GM23338 (cell line): ENCODE data around the gene CTDSP1. TPM values are rescaled to one million over a fixed set of nuclear protein-coding genes. Genes with fewer than 3 reads are reported as not detected.

ENCODE experiments used
- ATAC-seq: fragments of 200-7000 bp; cut with Tn5 transposase; 3 replicates; pipeline ENCODE4 v1.9.1; 2020
- DNase-seq: peaks from one replicate; pipeline ENCODE4 v3.0.0-alpha.2; 2015; ENCODE audit warnings: low spot score
- H2AFZ ChIP-seq: fragments of 200-600 bp; sonication (generic); 2 replicates; pipeline ENCODE4 v1.8.0; 2016; ENCODE audit warnings: antibody characterized with exemption, mild to moderate bottlenecking, moderate library complexity
- H3F3A ChIP-seq: fragments of 200-600 bp; sonication (generic); replicated peaks from 2 replicates; pipeline ENCODE4 v1.8.0; 2017; ENCODE audit warnings: antibody characterized with exemption, mixed run types, low read depth
- H3K27ac ChIP-seq: fragments of 200-600 bp; sonication (generic); 2 replicates; pipeline ENCODE4 v1.6.1; 2016; ENCODE audit warnings: low read depth
- H3K27me3 ChIP-seq: fragments of 200-600 bp; sonication (generic); 2 replicates; pipeline ENCODE4 v1.8.0; 2016; ENCODE audit warnings: mild to moderate bottlenecking, mixed run types, moderate library complexity; ENCODE audit not compliant: insufficient read depth
- H3K36me3 ChIP-seq: fragments of 200-600 bp; sonication (generic); 2 replicates; pipeline ENCODE4 v1.8.0; 2016; ENCODE audit warnings: mild to moderate bottlenecking; ENCODE audit not compliant: insufficient read depth
- H3K4me1 ChIP-seq: fragments of 200-600 bp; sonication (generic); 2 replicates; pipeline ENCODE4 v1.8.0; 2016; ENCODE audit warnings: mild to moderate bottlenecking, moderate library complexity; ENCODE audit not compliant: insufficient read depth
- H3K4me2 ChIP-seq: fragments of 200-600 bp; sonication (generic); 2 replicates; pipeline ENCODE4 v1.7.1; 2017; ENCODE audit warnings: mixed run types
- H3K4me3 ChIP-seq: fragments of 200-600 bp; sonication (generic); 2 replicates; pipeline ENCODE4 v1.6.1; 2016; ENCODE audit warnings: mixed run types
- H3K79me2 ChIP-seq: fragments of 200-600 bp; sonication (generic); replicated peaks from 2 replicates; pipeline ENCODE4 v1.8.0; 2017; ENCODE audit warnings: mild to moderate bottlenecking; ENCODE audit not compliant: insufficient read depth
- H3K9me2 ChIP-seq: fragments of 200-600 bp; sonication (generic); 2 replicates; pipeline ENCODE4 v1.8.0; 2017; ENCODE audit not compliant: insufficient read depth
- H4K20me1 ChIP-seq: fragments of 200-600 bp; sonication (generic); replicated peaks from 2 replicates; pipeline ENCODE4 v1.8.0; 2017; ENCODE audit warnings: mild to moderate bottlenecking; ENCODE audit not compliant: insufficient read depth
- H3K27ac Mint-ChIP-seq: 2 replicates; pipeline ENCODE4 v1.8.0; 2020; ENCODE audit warnings: inconsistent platforms, mild to moderate bottlenecking, moderate library complexity, mixed read lengths
- H3K27me3 Mint-ChIP-seq: 3 replicates; pipeline ENCODE4 v1.8.0; 2022; ENCODE audit warnings: low read depth, mild to moderate bottlenecking, moderate library complexity, mixed read lengths, inconsistent platforms; ENCODE audit not compliant: insufficient read depth, poor library complexity
- H3K36me3 Mint-ChIP-seq: 3 replicates; pipeline ENCODE4 v1.8.0; 2021; ENCODE audit warnings: low read depth, mild to moderate bottlenecking, inconsistent platforms, moderate library complexity, mixed read lengths
- H3K4me1 Mint-ChIP-seq: 3 replicates; pipeline ENCODE4 v1.8.0; 2020; ENCODE audit warnings: mild to moderate bottlenecking, inconsistent platforms, mixed read lengths
- H3K4me3 Mint-ChIP-seq: 3 replicates; pipeline ENCODE4 v1.8.0; 2021; ENCODE audit warnings: moderate library complexity, mild to moderate bottlenecking, inconsistent platforms, mixed read lengths
- H3K9me3 Mint-ChIP-seq: 3 replicates; pipeline ENCODE4 v1.8.0; 2020; ENCODE audit warnings: moderate library complexity, mild to moderate bottlenecking, inconsistent platforms, mixed read lengths
- CREB1 ChIP-seq: fragments of 250-450 bp; sonication (Bioruptor Pico); IDR thresholded peaks from 2 replicates; pipeline ENCODE4 v1.5.0; 2020; ENCODE audit warnings: low read depth, mild to moderate bottlenecking, moderate library complexity
- ETS1 ChIP-seq: IDR thresholded peaks from 2 replicates; pipeline ENCODE4 v1.6.1; 2016; ENCODE audit warnings: antibody characterized with exemption
- EZH2 ChIP-seq: fragments of 200-600 bp; sonication (generic); IDR thresholded peaks from one replicate; pipeline ENCODE4 v1.8.0; 2017; ENCODE audit warnings: antibody characterized with exemption, mild to moderate bottlenecking, low read depth; ENCODE audit not compliant: unreplicated experiment
- JUNB ChIP-seq: IDR thresholded peaks from one replicate; pipeline ENCODE4 v1.6.1; 2016; ENCODE audit warnings: antibody characterized with exemption; ENCODE audit not compliant: unreplicated experiment
- ZNF114 ChIP-seq: fragments of 250-450 bp; sonication (Bioruptor Pico); IDR thresholded peaks from 2 replicates; pipeline ENCODE4 v1.5.0; 2020; ENCODE audit warnings: mild to moderate bottlenecking, moderate library complexity
- long read RNA-seq: library from polyadenylated mRNA; unstranded; transcript quantifications from one replicate; pipeline ENCODE4 v2.0.0, GENCODE V29; 2020; ENCODE audit not compliant: unreplicated experiment
- polyA plus RNA-seq: library from polyadenylated mRNA; unstranded; fragments of >200 nt; fragmentation: Nextera tagmentation; extraction: Ambion mirVana; gene quantifications from 2 replicates; pipeline ENCODE4 v1.2.1, GENCODE V29; 2016
- total RNA-seq: library from RNA; depleted of rRNA; stranded (reverse); fragments of >200 nt; shearing (Covaris generic); gene quantifications from 2 replicates; pipeline ENCODE4 v1.2.3, GENCODE V29; 2014; rRNA removed
- TF ChIP-seq, protein P1 (sequence below), 2 experiments: fragments of 200-600 bp in 1 of 2; sonication (generic) in 1 of 2; conservative IDR thresholded peaks; 2 replicates each; pipeline versions ENCODE4 v1.5.1 to v1.6.1; 2016 to 2017; ENCODE audit warnings: antibody characterized with exemption in 2 of 2, low read depth in 2 of 2, mild to moderate bottlenecking in 2 of 2, moderate library complexity in 1 of 2

CTDSP1 gene, protein sequence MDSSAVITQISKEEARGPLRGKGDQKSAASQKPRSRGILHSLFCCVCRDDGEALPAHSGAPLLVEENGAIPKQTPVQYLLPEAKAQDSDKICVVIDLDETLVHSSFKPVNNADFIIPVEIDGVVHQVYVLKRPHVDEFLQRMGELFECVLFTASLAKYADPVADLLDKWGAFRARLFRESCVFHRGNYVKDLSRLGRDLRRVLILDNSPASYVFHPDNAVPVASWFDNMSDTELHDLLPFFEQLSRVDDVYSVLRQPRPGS
- total RNA-seq (14.8 and 21.8 TPM in 2 replicates), polyA plus RNA-seq (6.7 and 6.9 TPM in 2 replicates)
- long read RNA-seq, partial matches to known transcripts = 0 of 8 reads
- long read RNA-seq, other reads (novel, unspliced or antisense) = 7 of 8 reads

GRCh38 chr2:218399391-218400166, at the start of gene CTDSP1:
Gene CTDSP1, plus strand, starts transcription at chr2:218399868. Its CDS starts 223 bp downstream, at chr2:218400091.
- Histone ChIP-seq H3K4me3 (peak within 1 kb of the TSS; percentile 84), H3K36me3 (no peaks in the 10 kb centered on the region), H3K4me1 (peaks cover 20% of the 10 kb centered on the region), H3F3A (peaks cover 3% of the 10 kb centered on the region; the same call in 1 of the 2 replicates), H3K79me2 (no peaks in the 10 kb centered on the region), H2AFZ (0 out of 2 replicates have a peak within 1 kb of the TSS, but pooled peaks have one; percentile 56), H3K27me3 (peaks cover 38% of the 10 kb centered on the region), H3K4me2 (peak within 1 kb of the TSS; percentile 82), H4K20me1 (no peaks in the 10 kb centered on the region), H3K9me2 (no peaks in the 10 kb centered on the region), H3K27ac (no peak within 1 kb of the TSS)
- TF ChIP-seq, protein P1, sequence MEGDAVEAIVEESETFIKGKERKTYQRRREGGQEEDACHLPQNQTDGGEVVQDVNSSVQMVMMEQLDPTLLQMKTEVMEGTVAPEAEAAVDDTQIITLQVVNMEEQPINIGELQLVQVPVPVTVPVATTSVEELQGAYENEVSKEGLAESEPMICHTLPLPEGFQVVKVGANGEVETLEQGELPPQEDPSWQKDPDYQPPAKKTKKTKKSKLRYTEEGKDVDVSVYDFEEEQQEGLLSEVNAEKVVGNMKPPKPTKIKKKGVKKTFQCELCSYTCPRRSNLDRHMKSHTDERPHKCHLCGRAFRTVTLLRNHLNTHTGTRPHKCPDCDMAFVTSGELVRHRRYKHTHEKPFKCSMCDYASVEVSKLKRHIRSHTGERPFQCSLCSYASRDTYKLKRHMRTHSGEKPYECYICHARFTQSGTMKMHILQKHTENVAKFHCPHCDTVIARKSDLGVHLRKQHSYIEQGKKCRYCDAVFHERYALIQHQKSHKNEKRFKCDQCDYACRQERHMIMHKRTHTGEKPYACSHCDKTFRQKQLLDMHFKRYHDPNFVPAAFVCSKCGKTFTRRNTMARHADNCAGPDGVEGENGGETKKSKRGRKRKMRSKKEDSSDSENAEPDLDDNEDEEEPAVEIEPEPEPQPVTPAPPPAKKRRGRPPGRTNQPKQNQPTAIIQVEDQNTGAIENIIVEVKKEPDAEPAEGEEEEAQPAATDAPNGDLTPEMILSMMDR (conservative IDR thresholded peaks at IDR 0.05; ENCODE audit: low read depth in 2 of 2) = 0 out of 4 replicates have a peak, but pooled peaks of 1 of the 2 experiments have one; percentile 2
- TF ChIP-seq ETS1 (no peak), EZH2 (peak; percentile 61), JUNB (peak; percentile 83)
- ATAC-seq = peak; percentile 9
- no peaks in the 10 kb centered on the region for H3K9me3 Mint-ChIP-seq
- H3K27ac Mint-ChIP-seq = no peak within 1 kb of the TSS
- H3K36me3 Mint-ChIP-seq = peaks cover 11% of the 10 kb centered on the region
- peaks cover 27% of the 10 kb centered on the region for H3K4me1 Mint-ChIP-seq
- H3K4me3 Mint-ChIP-seq = peak within 1 kb of the TSS; percentile 88
- H3K27me3 Mint-ChIP-seq = peaks cover 46% of the 10 kb centered on the region
- peak; percentile 98 for DNase-seq

- no peak overlapping the region for H3K27ac ChIP-seq
- no peaks in the 10 kb centered on the region for H3K4me1 ChIP-seq
- H3K27me3 ChIP-seq = no peaks in the 10 kb centered on the region
- no peaks in the 10 kb centered on the region for H3K36me3 ChIP-seq
- H3K27me3 Mint-ChIP-seq = peaks cover 10% of the 10 kb centered on the region
- no peak overlapping the region for H2AFZ ChIP-seq
- ATAC-seq = no peak
- H3K9me3 Mint-ChIP-seq = peaks cover 28% of the 10 kb centered on the region
- H3K36me3 Mint-ChIP-seq = peaks cover 12% of the 10 kb centered on the region
- no peaks in the 10 kb centered on the region for H3K9me2 ChIP-seq
- no peak overlapping the region for H3K4me3 ChIP-seq
- no peak for TF ChIP-seq ZNF114
- TF ChIP-seq EZH2 = no peak
- no peak for TF ChIP-seq CREB1
- no peak overlapping the region for H3K4me3 Mint-ChIP-seq
- H3K4me2 ChIP-seq = no peak overlapping the region
- no peaks in the 10 kb centered on the region for H3F3A ChIP-seq
- H3K27ac Mint-ChIP-seq = no peak overlapping the region
- no peaks in the 10 kb centered on the region for H4K20me1 ChIP-seq
- H3K79me2 ChIP-seq = no peaks in the 10 kb centered on the region
- peaks cover 14% of the 10 kb centered on the region; the same call in 2 of the 3 replicates for H3K4me1 Mint-ChIP-seq
- DNase-seq = no peak
These were observed 45.6 kb upstream of the CTDSP1 start for GRCh38 chr2:218354045-218354444.
